H9 (cell line): Measurements from ENCODE around the gene SPDYA. TPM values are rescaled to one million over a fixed set of nuclear protein-coding genes. Genes with fewer than 3 reads are reported as not detected.

Source experiments
- DNase-seq: peaks from one replicate; pipeline ENCODE4 v3.0.0-alpha.2; 2017
- H2AFZ ChIP-seq: one replicate; pipeline ENCODE4 v1.6.1; 2013; ENCODE audit warnings: mild to moderate bottlenecking, low read length, control low read depth, moderate library complexity
- H2AK5ac ChIP-seq: 2 replicates; pipeline ENCODE4 v1.6.1; 2013; ENCODE audit warnings: low read length, control low read depth, mixed read lengths; ENCODE audit not compliant: insufficient read length
- H2BK120ac ChIP-seq: one replicate; pipeline ENCODE4 v1.6.1; 2013; ENCODE audit warnings: low read depth, mild to moderate bottlenecking, low read length, control low read depth, inconsistent platforms; ENCODE audit not compliant: poor library complexity, severe bottlenecking
- H2BK12ac ChIP-seq: 2 replicates; pipeline ENCODE4 v1.6.1; 2013; ENCODE audit warnings: low read length, control low read depth, mixed read lengths, low read depth; ENCODE audit not compliant: insufficient read length
- H2BK15ac ChIP-seq: 2 replicates; pipeline ENCODE4 v1.6.1; 2013; ENCODE audit warnings: low read depth, low read length, control low read depth
- H2BK20ac ChIP-seq: one replicate; pipeline ENCODE4 v1.6.1; 2013; ENCODE audit warnings: low read depth, mild to moderate bottlenecking, low read length, control low read depth, inconsistent platforms; ENCODE audit not compliant: poor library complexity, severe bottlenecking
- H2BK5ac ChIP-seq: 2 replicates; pipeline ENCODE4 v1.6.1; 2013; ENCODE audit warnings: low read length, control low read depth, mixed read lengths; ENCODE audit not compliant: insufficient read length
- H3K14ac ChIP-seq: 2 replicates; pipeline ENCODE4 v1.6.1; 2013; ENCODE audit warnings: low read length, control low read depth; ENCODE audit not compliant: insufficient read depth
- H3K18ac ChIP-seq: 2 replicates; pipeline ENCODE4 v1.6.1; 2013; ENCODE audit warnings: low read depth, mild to moderate bottlenecking, mixed read lengths, low read length, control low read depth; ENCODE audit not compliant: insufficient read length
- H3K23ac ChIP-seq: 2 replicates; pipeline ENCODE4 v1.6.1; 2013; ENCODE audit warnings: low read length, control low read depth, mixed read lengths, low read depth; ENCODE audit not compliant: insufficient read length
- H3K23me2 ChIP-seq: 2 replicates; pipeline ENCODE4 v1.6.1; 2013; ENCODE audit warnings: low read depth, mild to moderate bottlenecking, mixed read lengths, low read length, control low read depth; ENCODE audit not compliant: insufficient read length, poor library complexity, severe bottlenecking
- H3K27ac ChIP-seq: 2 replicates; pipeline ENCODE4 v1.5.1; 2013; ENCODE audit warnings: low read length, control low read depth, mixed read lengths, low read depth; ENCODE audit not compliant: insufficient read length
- H3K27me3 ChIP-seq: 2 replicates; pipeline ENCODE4 v1.6.1; 2013; ENCODE audit warnings: low read length, control low read depth, inconsistent platforms; ENCODE audit not compliant: insufficient read depth
- H3K4ac ChIP-seq: 2 replicates; pipeline ENCODE4 v1.6.1; 2013; ENCODE audit warnings: low read depth, mild to moderate bottlenecking, control low read depth, inconsistent platforms, low read length, moderate library complexity
- H3K4me1 ChIP-seq: 2 replicates; pipeline ENCODE4 v1.6.1; 2013; ENCODE audit warnings: low read length, control low read depth, inconsistent platforms; ENCODE audit not compliant: insufficient read depth
- H3K4me2 ChIP-seq: 2 replicates; pipeline ENCODE4 v1.6.1; 2013; ENCODE audit warnings: low read length, control low read depth, mixed read lengths; ENCODE audit not compliant: insufficient read length, insufficient read depth
- H3K56ac ChIP-seq: 2 replicates; pipeline ENCODE4 v1.6.1; 2013; ENCODE audit warnings: low read depth, mild to moderate bottlenecking, mixed read lengths, low read length, control low read depth; ENCODE audit not compliant: insufficient read length
- H3K79me1 ChIP-seq: 2 replicates; pipeline ENCODE4 v1.6.1; 2013; ENCODE audit warnings: low read depth, mild to moderate bottlenecking, moderate library complexity, low read length, control low read depth, inconsistent platforms; ENCODE audit not compliant: insufficient read depth, poor library complexity, severe bottlenecking
- H3K79me2 ChIP-seq: 2 replicates; pipeline ENCODE4 v1.6.1; 2013; ENCODE audit warnings: low read length, control low read depth, inconsistent platforms; ENCODE audit not compliant: insufficient read depth
- H3K9ac ChIP-seq: 2 replicates; pipeline ENCODE4 v1.6.1; 2013; ENCODE audit warnings: low read length, control low read depth, mixed read lengths; ENCODE audit not compliant: insufficient read length; ENCODE audit errors: extremely low read depth
- H3K9me3 ChIP-seq: one replicate; pipeline ENCODE4 v1.6.1; 2013; ENCODE audit warnings: low read depth, low read length, inconsistent platforms; ENCODE audit not compliant: control insufficient read depth
- H3T11ph ChIP-seq: one replicate; pipeline ENCODE4 v1.6.1; 2013; ENCODE audit warnings: mild to moderate bottlenecking, low read length, control low read depth, inconsistent platforms
- H4K20me1 ChIP-seq: one replicate; pipeline ENCODE4 v1.6.1; 2013; ENCODE audit not compliant: control insufficient read depth, insufficient read length, insufficient read depth
- H4K5ac ChIP-seq: 2 replicates; pipeline ENCODE4 v1.6.1; 2013; ENCODE audit warnings: low read depth, mild to moderate bottlenecking, mixed read lengths, low read length, control low read depth; ENCODE audit not compliant: insufficient read length
- H4K8ac ChIP-seq: replicated peaks from 2 replicates; pipeline ENCODE4 v1.6.1; 2013; ENCODE audit warnings: low read length, control low read depth, mixed read lengths, low read depth; ENCODE audit not compliant: insufficient read length
- H4K91ac ChIP-seq: 2 replicates; pipeline ENCODE4 v1.6.1; 2013; ENCODE audit warnings: low read depth, mild to moderate bottlenecking, moderate library complexity, mixed read lengths, low read length, control low read depth; ENCODE audit not compliant: insufficient read length
- H3K27ac Mint-ChIP-seq, 3 experiments: 2 replicates in 2 of 3; 3 replicates in 1 of 3; pipeline ENCODE4 v1.8.0; 2020 to 2021; ENCODE audit warnings: mixed read lengths in 3 of 3, mild to moderate bottlenecking in 1 of 3, moderate library complexity in 1 of 3
- H3K27me3 Mint-ChIP-seq: 2 replicates; pipeline ENCODE4 v1.8.0; 2021; ENCODE audit warnings: low read depth, mild to moderate bottlenecking, moderate library complexity, mixed read lengths
- H3K36me3 Mint-ChIP-seq, 3 experiments: 2 replicates in 2 of 3; 3 replicates in 1 of 3; pipeline ENCODE4 v1.8.0; 2020 to 2021; ENCODE audit warnings: low read depth in 3 of 3, mixed read lengths in 3 of 3; ENCODE audit not compliant: insufficient read depth in 1 of 3
- H3K4me1 Mint-ChIP-seq, 2 experiments: 2 replicates each; pipeline ENCODE4 v1.8.0; 2020; ENCODE audit warnings: mixed read lengths in 2 of 2
- H3K4me3 Mint-ChIP-seq, 2 experiments: 2 replicates in 1 of 2; 3 replicates in 1 of 2; pipeline ENCODE4 v1.8.0; 2020 to 2021; ENCODE audit warnings: mild to moderate bottlenecking in 2 of 2, mixed read lengths in 2 of 2, moderate library complexity in 1 of 2
- H3K9me3 Mint-ChIP-seq, 2 experiments: 2 replicates in 1 of 2; 3 replicates in 1 of 2; pipeline ENCODE4 v1.8.0; 2020; ENCODE audit warnings: mild to moderate bottlenecking in 2 of 2, mixed read lengths in 2 of 2, moderate library complexity in 1 of 2
- CTCF ChIP-seq: fragments of 200-600 bp; sonication (generic); conservative IDR thresholded peaks from 3 replicates; pipeline ENCODE4 v1.8.0; 2021; ENCODE audit warnings: antibody characterized with exemption, mild to moderate bottlenecking
- WGBS: extraction: QIAGEN DNeasy Blood & Tissue Kit; methylation state at CpG from one replicate; pipeline ENCODE4 v1.1.7; 2013; ENCODE audit warnings: missing lambda C conversion rate, low lambda C conversion rate, mixed read lengths; ENCODE audit not compliant: insufficient read length; ENCODE audit errors: extremely low coverage; 5-methylcytosine and 5-hydroxymethylcytosine counted together
- total RNA-seq: library from RNA; stranded (reverse); gene quantifications from 2 replicates; pipeline ENCODE4 v1.2.1, GENCODE V29; 2021

Gene SPDYA
- total RNA-seq, 1 experiment from 2014 or later, result 0.52 TPM

- Mint-ChIP-seq H3K36me3 (peaks cover 10 to 16% (median 14%) of the 10 kb centered on the region in 3 experiments), H3K27ac (no peak overlapping the region), H3K9me3 (peaks cover 0 to 2% of the 10 kb centered on the region in 2 experiments; a peak in 1 of 5 replicates), H3K4me3 (no peak overlapping the region), H3K4me1 (peaks cover 3 to 5% of the 10 kb centered on the region in 2 experiments; a peak in 3 of 4 replicates), H3K27me3 (no peaks in the 10 kb centered on the region)
- Histone ChIP-seq H2BK12ac (no peak overlapping the region), H2BK15ac (no peak overlapping the region), H2AFZ (no peak overlapping the region), H3K27me3 (no peaks in the 10 kb centered on the region), H3K27ac (no peak overlapping the region), H3K79me1 (peaks cover 9% of the 10 kb centered on the region), H3T11ph (no peak overlapping the region), H4K91ac (no peak overlapping the region), H2BK5ac (no peak overlapping the region), H4K8ac (no peak overlapping the region), H2BK120ac (no peak overlapping the region), H3K4ac (no peak overlapping the region), H3K56ac (no peak overlapping the region), H4K5ac (no peak overlapping the region), H4K20me1 (no peaks in the 10 kb centered on the region), H3K4me1 (no peaks in the 10 kb centered on the region), H3K18ac (no peak overlapping the region), H3K9ac (no peak overlapping the region), H2AK5ac (no peak overlapping the region), H3K9me3 (no peaks in the 10 kb centered on the region), H3K23ac (no peak overlapping the region), H3K23me2 (no peaks in the 10 kb centered on the region), H3K14ac (no peak overlapping the region), H3K4me2 (no peak overlapping the region), H2BK20ac (no peak overlapping the region), H3K79me2 (peaks cover 51% of the 10 kb centered on the region)
- DNase-seq, result no peak
- WGBS, result no CpG with 5 or more reads among the region's 2 CpGs
- TF ChIP-seq CTCF, result no peak
These were observed 44.6 kb upstream of the SPDYA start for GRCh38 chr2:28766070-28766469.
